ENCODE data around the gene FAH.

Gene FAH

GRCh38 chr15:80202641-80203360, 50.0 kb downstream of the FAH start:
- H3K4me3 ChIP-seq (ENCODE audit: low read depth, low read length), result no peak overlapping the region
- no peak for DNase-seq (ENCODE audit: low read depth)
- TF ChIP-seq MYC (IDR thresholded peaks at IDR 0.05; ENCODE audit: low read depth, low read length), result no peak
- TF ChIP-seq MAX (IDR thresholded peaks at IDR 0.05; ENCODE audit: low read depth, low read length), result 0 out of 2 replicates have a peak, but pooled peaks have one; percentile 7
- no peak for TF ChIP-seq POLR2A (IDR thresholded peaks at IDR 0.05; ENCODE audit: extremely low read depth, insufficient read length)
- TF ChIP-seq CTCF (IDR thresholded peaks at IDR 0.05; ENCODE audit: low read depth, low read length), result no peak

- no peak for TF ChIP-seq MAX (IDR thresholded peaks at IDR 0.05; ENCODE audit: low read depth, low read length)
- no peak for TF ChIP-seq POLR2A (IDR thresholded peaks at IDR 0.05; ENCODE audit: extremely low read depth, insufficient read length)
- TF ChIP-seq CTCF (IDR thresholded peaks at IDR 0.05; ENCODE audit: low read depth, low read length), result no peak
- no peak for TF ChIP-seq MYC (IDR thresholded peaks at IDR 0.05; ENCODE audit: low read depth, low read length)
- DNase-seq (ENCODE audit: low read depth), result no peak
- no peak overlapping the region for H3K4me3 ChIP-seq (ENCODE audit: low read depth, low read length)
These were observed 50.6 kb downstream of the FAH start for GRCh38 chr15:80203361-80203885.

- no peak for DNase-seq (ENCODE audit: low read depth)
- H3K4me3 ChIP-seq (ENCODE audit: low read depth, low read length), result no peak overlapping the region
- TF ChIP-seq MAX (IDR thresholded peaks at IDR 0.05; ENCODE audit: low read depth, low read length), result no peak
- no peak for TF ChIP-seq MYC (IDR thresholded peaks at IDR 0.05; ENCODE audit: low read depth, low read length)
- TF ChIP-seq POLR2A (IDR thresholded peaks at IDR 0.05; ENCODE audit: extremely low read depth, insufficient read length), result no peak
- no peak for TF ChIP-seq CTCF (IDR thresholded peaks at IDR 0.05; ENCODE audit: low read depth, low read length)
These were observed 51.4 kb downstream of the FAH start for GRCh38 chr15:80204231-80204630.

GRCh38 chr15:80207887-80208286, 55.1 kb downstream of the FAH start:
- TF ChIP-seq CTCF (IDR thresholded peaks at IDR 0.05; ENCODE audit: low read depth, low read length), result no peak
- TF ChIP-seq MYC (IDR thresholded peaks at IDR 0.05; ENCODE audit: low read depth, low read length), result no peak
- no peak for TF ChIP-seq MAX (IDR thresholded peaks at IDR 0.05; ENCODE audit: low read depth, low read length)
- TF ChIP-seq POLR2A (IDR thresholded peaks at IDR 0.05; ENCODE audit: extremely low read depth, insufficient read length), result no peak
- no peak overlapping the region for H3K4me3 ChIP-seq (ENCODE audit: low read depth, low read length)
- no peak for DNase-seq (ENCODE audit: low read depth)

- TF ChIP-seq CTCF (IDR thresholded peaks at IDR 0.05; ENCODE audit: low read depth, low read length), result no peak
- no peak for TF ChIP-seq MAX (IDR thresholded peaks at IDR 0.05; ENCODE audit: low read depth, low read length)
- TF ChIP-seq POLR2A (IDR thresholded peaks at IDR 0.05; ENCODE audit: extremely low read depth, insufficient read length), result no peak
- no peak for TF ChIP-seq MYC (IDR thresholded peaks at IDR 0.05; ENCODE audit: low read depth, low read length)
- no peak for DNase-seq (ENCODE audit: low read depth)
- no peak overlapping the region for H3K4me3 ChIP-seq (ENCODE audit: low read depth, low read length)
These were observed 56.2 kb downstream of the FAH start for GRCh38 chr15:80208758-80209734.
